ENCODE measurements around the gene SIN3A.

DNA sequence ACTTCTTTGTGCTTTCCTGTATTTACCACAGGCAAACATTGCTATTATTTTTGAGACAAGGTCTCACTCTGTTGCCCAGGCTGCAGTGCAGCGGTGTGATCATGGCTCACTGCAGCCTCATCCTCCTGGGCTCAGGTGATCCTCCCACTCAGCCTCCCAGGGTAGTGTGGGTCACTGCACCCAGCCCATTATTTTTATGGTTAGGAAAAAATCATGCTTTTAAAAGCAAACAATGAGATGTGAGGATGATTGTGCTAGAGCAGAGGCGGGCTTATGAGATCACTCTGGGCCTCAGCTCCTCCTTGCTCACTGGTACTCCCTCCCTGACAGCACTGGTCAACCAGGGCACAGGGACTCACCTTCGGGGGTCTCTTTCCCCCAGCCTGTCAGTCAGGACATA, 85.3 kb downstream of the SIN3A start:
- TF ChIP-seq TAF1 (IDR thresholded peaks at IDR 0.05; ENCODE audit: low read depth), result no peak
- TF ChIP-seq RAD21 (IDR thresholded peaks at IDR 0.05; ENCODE audit: low read depth), result no peak
- TF ChIP-seq FOXM1 (IDR thresholded peaks at IDR 0.05; ENCODE audit: borderline replicate concordance, low read depth), result no peak
- no peak for TF ChIP-seq CEBPB (IDR thresholded peaks at IDR 0.05)
- TF ChIP-seq NFIC (IDR thresholded peaks at IDR 0.05), result no peak
- TF ChIP-seq, protein P1, sequence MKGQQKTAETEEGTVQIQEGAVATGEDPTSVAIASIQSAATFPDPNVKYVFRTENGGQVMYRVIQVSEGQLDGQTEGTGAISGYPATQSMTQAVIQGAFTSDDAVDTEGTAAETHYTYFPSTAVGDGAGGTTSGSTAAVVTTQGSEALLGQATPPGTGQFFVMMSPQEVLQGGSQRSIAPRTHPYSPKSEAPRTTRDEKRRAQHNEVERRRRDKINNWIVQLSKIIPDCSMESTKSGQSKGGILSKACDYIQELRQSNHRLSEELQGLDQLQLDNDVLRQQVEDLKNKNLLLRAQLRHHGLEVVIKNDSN (IDR thresholded peaks at IDR 0.05), result no peak
- TF ChIP-seq TCF12 (IDR thresholded peaks at IDR 0.05; ENCODE audit: low read depth), result no peak
- TF ChIP-seq, protein P2, sequence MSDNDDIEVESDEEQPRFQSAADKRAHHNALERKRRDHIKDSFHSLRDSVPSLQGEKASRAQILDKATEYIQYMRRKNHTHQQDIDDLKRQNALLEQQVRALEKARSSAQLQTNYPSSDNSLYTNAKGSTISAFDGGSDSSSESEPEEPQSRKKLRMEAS (IDR thresholded peaks at IDR 0.05), result no peak
- TF ChIP-seq EGR1 (IDR thresholded peaks at IDR 0.05), result no peak

Measured in Ishikawa (cell line).